ENCODE data around the gene SLC7A5. TPM values are rescaled to one million over a fixed set of nuclear protein-coding genes. Genes with fewer than 3 reads are reported as not detected.
"Not testable (repeated sequence)": the region's sequence is repeated elsewhere in the genome, so short reads cannot be mapped to it uniquely, and the experiment has no call there.

Gene SLC7A5
- total RNA-seq, 4 donors from 2014 or later: 2.7 to 7.0 (median 5.7) TPM

GRCh38 chr16:87829622-87829980, 39.7 kb downstream of the SLC7A5 start:
- no peaks in the 10 kb centered on the region for H3K36me3 ChIP-seq

DNA sequence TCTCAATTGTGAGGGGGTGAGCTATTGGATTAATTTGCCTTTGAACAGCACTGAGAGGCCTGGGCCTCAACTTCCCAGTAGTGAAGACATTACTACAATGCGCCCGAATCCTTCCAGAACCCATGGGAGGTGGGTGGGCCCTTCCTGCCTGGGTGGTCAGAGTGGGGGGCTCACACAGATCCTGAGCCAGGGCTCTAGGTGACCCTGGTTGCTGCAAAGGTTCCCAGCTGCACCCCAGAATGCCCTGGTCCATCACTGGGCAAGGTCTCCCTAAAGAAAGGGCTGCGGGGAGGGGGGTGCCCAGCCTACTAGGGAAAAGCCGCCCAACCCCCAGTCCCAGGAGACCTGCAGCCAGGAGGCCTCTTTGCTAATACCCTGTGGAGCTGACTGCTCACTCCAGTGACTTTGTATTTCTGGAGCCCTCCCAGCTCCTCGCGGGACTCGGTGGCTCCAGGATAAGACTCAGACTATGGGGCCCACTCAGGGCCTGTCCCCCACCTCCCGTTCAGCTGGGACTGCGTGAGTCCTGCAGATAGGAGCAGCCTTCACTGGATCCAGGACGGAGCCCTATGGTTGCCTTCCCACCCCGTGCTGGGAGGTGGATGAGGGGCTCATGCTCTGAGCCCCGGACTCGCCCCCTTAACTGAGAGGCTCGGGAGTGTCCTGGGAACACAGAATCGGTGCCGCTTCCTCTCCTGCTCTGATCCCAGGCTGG, 40.2 kb downstream of the SLC7A5 start:
- no peak overlapping the region for H3K27ac ChIP-seq
- WGBS, 2 donors (ENCODE audit: low coverage in 1 of 2): 95% methylated on average over 13 of the region's 16 CpGs; no CpG with 5 or more reads in 1 of the 2 donors
- TF ChIP-seq POLR2A (IDR thresholded peaks at IDR 0.05): no peak
- TF ChIP-seq, protein P1, sequence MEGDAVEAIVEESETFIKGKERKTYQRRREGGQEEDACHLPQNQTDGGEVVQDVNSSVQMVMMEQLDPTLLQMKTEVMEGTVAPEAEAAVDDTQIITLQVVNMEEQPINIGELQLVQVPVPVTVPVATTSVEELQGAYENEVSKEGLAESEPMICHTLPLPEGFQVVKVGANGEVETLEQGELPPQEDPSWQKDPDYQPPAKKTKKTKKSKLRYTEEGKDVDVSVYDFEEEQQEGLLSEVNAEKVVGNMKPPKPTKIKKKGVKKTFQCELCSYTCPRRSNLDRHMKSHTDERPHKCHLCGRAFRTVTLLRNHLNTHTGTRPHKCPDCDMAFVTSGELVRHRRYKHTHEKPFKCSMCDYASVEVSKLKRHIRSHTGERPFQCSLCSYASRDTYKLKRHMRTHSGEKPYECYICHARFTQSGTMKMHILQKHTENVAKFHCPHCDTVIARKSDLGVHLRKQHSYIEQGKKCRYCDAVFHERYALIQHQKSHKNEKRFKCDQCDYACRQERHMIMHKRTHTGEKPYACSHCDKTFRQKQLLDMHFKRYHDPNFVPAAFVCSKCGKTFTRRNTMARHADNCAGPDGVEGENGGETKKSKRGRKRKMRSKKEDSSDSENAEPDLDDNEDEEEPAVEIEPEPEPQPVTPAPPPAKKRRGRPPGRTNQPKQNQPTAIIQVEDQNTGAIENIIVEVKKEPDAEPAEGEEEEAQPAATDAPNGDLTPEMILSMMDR (IDR thresholded peaks at IDR 0.05): no peak
- TF ChIP-seq POLR2AphosphoS5 (IDR thresholded peaks at IDR 0.05): no peak
- no peak for TF ChIP-seq EP300 (IDR thresholded peaks at IDR 0.05; ENCODE audit: low read depth)
- no peaks in the 10 kb centered on the region for H3K4me1 ChIP-seq
- H3K9me3 ChIP-seq: no peaks in the 10 kb centered on the region
- intact Hi-C loops (cut with DNase I; ENCODE audit: low total_unique reads) (no loop called here), in situ Hi-C loops (cut with MboI; ENCODE audit: low pct_ligation_motif_present in 1 of 4, low pct_unique_long_range_greater_than_20kb in 1 of 4, low sequenced_read_pairs in 3 of 4) (no loop called here)
- peaks cover 4% of the 10 kb centered on the region for H3K27me3 ChIP-seq
- DNase-seq: no peak
- no peaks in the 10 kb centered on the region for H3K36me3 ChIP-seq
- no peak overlapping the region for H3K4me3 ChIP-seq

More at GRCh38 chr16:87829622-87829980, 39.7 kb downstream of the SLC7A5 start:
- Histone ChIP-seq H3K27ac (no peak overlapping the region), H3K9me3 (no peaks in the 10 kb centered on the region), H3K4me3 (no peak overlapping the region), H3K4me1 (no peaks in the 10 kb centered on the region), H3K27me3 (peaks cover 4% of the 10 kb centered on the region)
- in situ Hi-C loops (cut with MboI; ENCODE audit: low pct_ligation_motif_present in 1 of 4, low pct_unique_long_range_greater_than_20kb in 1 of 4, low sequenced_read_pairs in 3 of 4) (no loop called here), intact Hi-C loops (cut with DNase I; ENCODE audit: low total_unique reads) (no loop called here)
- no peak for DNase-seq
- 92 to 100% methylated on average over 1 to 13 of the region's 13 CpGs for WGBS, 2 donors (ENCODE audit: low coverage in 1 of 2)
- TF ChIP-seq, protein P1 (IDR thresholded peaks at IDR 0.05): no peak

DNA sequence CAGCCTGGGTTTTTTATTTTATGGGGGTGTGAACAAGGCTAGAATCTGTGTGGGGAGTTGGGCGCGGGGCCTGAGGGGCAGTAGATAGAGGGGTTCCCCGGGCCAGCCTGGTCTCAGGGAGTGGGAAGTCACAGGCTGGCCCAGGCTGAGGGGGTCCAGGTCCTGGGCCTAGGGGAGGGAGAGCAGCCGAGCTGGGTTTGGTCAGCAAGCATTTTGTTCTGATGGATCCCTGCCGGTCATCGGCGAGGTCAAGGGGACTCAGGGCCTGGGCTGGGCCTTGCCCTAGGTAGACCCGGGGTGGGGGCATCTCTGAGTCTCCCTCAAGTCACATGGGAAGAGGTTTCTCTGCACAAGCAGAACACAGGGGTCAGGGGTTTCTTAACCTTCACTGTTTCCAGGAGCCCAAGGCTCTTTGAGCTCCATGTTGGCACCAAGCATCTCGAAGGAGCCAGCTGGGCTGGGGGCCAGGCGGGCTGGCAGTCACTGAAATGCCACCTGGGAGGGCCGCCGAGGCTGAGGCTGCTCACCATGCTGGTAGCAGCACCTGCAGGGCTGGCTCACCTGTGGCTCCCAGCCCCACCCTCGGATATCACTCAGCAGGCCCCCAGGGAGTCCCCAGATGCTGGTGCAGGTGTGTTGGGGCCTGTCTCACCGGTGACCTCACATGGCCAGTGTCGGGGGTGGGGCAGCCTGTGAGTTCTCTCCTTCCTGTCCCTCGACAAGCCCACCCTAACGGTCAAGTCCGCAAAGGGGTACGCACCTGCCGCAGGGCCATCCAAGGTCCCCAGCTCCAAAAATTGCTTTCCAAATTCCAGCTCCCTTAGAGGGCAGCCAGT, 41.0 kb downstream of the SLC7A5 start:
- H3K4me1 ChIP-seq: no peaks in the 10 kb centered on the region
- H3K27me3 ChIP-seq: peaks cover 4% of the 10 kb centered on the region
- no peak for TF ChIP-seq EP300 (IDR thresholded peaks at IDR 0.05; ENCODE audit: low read depth)
- no peak for TF ChIP-seq POLR2A (IDR thresholded peaks at IDR 0.05)
- TF ChIP-seq POLR2AphosphoS5 (IDR thresholded peaks at IDR 0.05): no peak
- no peak for DNase-seq
- no peak overlapping the region for H3K27ac ChIP-seq
- no peaks in the 10 kb centered on the region for H3K9me3 ChIP-seq
- H3K4me3 ChIP-seq: no peak overlapping the region
- 86% methylated on average over 18 of the region's 20 CpGs; no CpG with 5 or more reads in 1 of the 2 donors for WGBS, 2 donors (ENCODE audit: low coverage in 1 of 2)
- intact Hi-C loops (cut with DNase I; ENCODE audit: low total_unique reads) (no loop called here), in situ Hi-C loops (cut with MboI; ENCODE audit: low pct_ligation_motif_present in 1 of 4, low pct_unique_long_range_greater_than_20kb in 1 of 4, low sequenced_read_pairs in 3 of 4) (no loop called here)
- H3K36me3 ChIP-seq: no peaks in the 10 kb centered on the region

GRCh38 chr16:87827588-87827915, 41.8 kb downstream of the SLC7A5 start:
- H3K9me3 ChIP-seq; DNase-seq; intact Hi-C loops (cut with DNase I; ENCODE audit: low total_unique reads); H3K36me3 ChIP-seq; H3K4me3 ChIP-seq; H3K27me3 ChIP-seq; H3K27ac ChIP-seq; in situ Hi-C loops (cut with MboI; ENCODE audit: low pct_ligation_motif_present in 1 of 4, low pct_unique_long_range_greater_than_20kb in 1 of 4, low sequenced_read_pairs in 3 of 4); H3K4me1 ChIP-seq: not testable (repeated sequence)
- 83 to 100% methylated on average over 1 to 7 of the region's 7 CpGs for WGBS, 2 donors (ENCODE audit: low coverage in 1 of 2)

DNA sequence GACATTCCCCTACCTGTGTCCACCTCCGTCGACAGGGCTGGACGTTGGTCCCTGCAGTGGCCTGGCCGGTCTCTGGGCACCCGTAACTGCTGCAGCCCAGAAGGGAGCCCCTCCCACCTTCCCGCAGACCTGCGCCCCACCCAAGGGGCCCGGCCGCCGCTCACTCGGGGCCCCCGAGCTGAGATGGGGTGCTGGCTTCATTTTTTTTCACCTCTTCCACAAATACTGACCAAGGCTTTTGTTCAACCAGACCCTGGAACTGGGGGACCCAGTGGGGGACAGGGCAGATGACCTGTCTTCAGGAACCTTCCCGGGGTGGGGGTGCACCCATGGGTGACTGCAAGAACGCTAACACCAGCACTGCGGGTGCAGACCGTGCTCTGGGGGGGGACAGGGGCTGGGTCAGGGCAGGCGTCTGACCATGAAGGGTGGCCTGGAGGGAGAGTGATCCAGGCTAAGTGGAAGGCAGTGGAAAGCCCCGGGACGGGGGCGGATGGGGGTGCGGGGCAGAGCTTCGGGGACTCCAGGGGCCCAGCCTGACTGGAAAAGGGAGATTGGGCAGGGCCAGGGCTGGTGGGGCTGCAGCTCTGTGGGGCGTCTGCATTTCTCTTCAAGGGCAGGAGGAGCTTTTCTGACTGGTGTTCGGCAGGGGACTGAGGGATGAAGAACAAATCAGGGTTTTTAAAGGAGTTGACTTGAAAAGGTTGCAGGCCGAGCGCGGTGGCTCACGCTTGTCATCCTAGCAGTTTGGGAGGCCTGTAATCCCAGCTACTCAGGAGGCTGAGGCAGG, 42.3 kb downstream of the SLC7A5 start:
- Histone ChIP-seq H3K36me3 (no peaks in the 10 kb centered on the region), H3K9me3 (no peaks in the 10 kb centered on the region), H3K27ac (no peak overlapping the region), H3K4me1 (no peaks in the 10 kb centered on the region), H3K27me3 (peaks cover 4% of the 10 kb centered on the region), H3K4me3 (no peak overlapping the region)
- intact Hi-C loops (cut with DNase I; ENCODE audit: low total_unique reads) (no loop called here), in situ Hi-C loops (cut with MboI; ENCODE audit: low pct_ligation_motif_present in 1 of 4, low pct_unique_long_range_greater_than_20kb in 1 of 4, low sequenced_read_pairs in 3 of 4) (no loop called here)
- no peak for DNase-seq
- 85 to 87% methylated on average over 9 to 28 of the region's 28 CpGs for WGBS, 2 donors (ENCODE audit: low coverage in 1 of 2)
- TF ChIP-seq, protein P1 (IDR thresholded peaks at IDR 0.05): no peak
- TF ChIP-seq POLR2A (IDR thresholded peaks at IDR 0.05): no peak
- no peak for TF ChIP-seq POLR2AphosphoS5 (IDR thresholded peaks at IDR 0.05)
- TF ChIP-seq EP300 (IDR thresholded peaks at IDR 0.05; ENCODE audit: low read depth): no peak

- DNase-seq; in situ Hi-C loops (cut with MboI; ENCODE audit: low pct_ligation_motif_present in 1 of 4, low pct_unique_long_range_greater_than_20kb in 1 of 4, low sequenced_read_pairs in 3 of 4); H3K4me1 ChIP-seq; H3K27ac ChIP-seq; intact Hi-C loops (cut with DNase I; ENCODE audit: low total_unique reads); H3K9me3 ChIP-seq; H3K36me3 ChIP-seq; H3K4me3 ChIP-seq; H3K27me3 ChIP-seq: not testable (repeated sequence)
- WGBS, 2 donors (ENCODE audit: low coverage in 1 of 2): 53 to 100% methylated on average over 1 to 4 of the region's 4 CpGs
Measured at GRCh38 chr16:87826407-87826797, 42.9 kb downstream of the SLC7A5 start.

- WGBS, 2 donors (ENCODE audit: low coverage in 1 of 2): 80% methylated on average over 5 of the region's 5 CpGs; no CpG with 5 or more reads in 1 of the 2 donors
- H3K36me3 ChIP-seq; H3K4me3 ChIP-seq; H3K9me3 ChIP-seq; H3K27me3 ChIP-seq; intact Hi-C loops (cut with DNase I; ENCODE audit: low total_unique reads); in situ Hi-C loops (cut with MboI; ENCODE audit: low pct_ligation_motif_present in 1 of 4, low pct_unique_long_range_greater_than_20kb in 1 of 4, low sequenced_read_pairs in 3 of 4); H3K4me1 ChIP-seq; H3K27ac ChIP-seq; DNase-seq: not testable (repeated sequence)
Measured at GRCh38 chr16:87825842-87826120, 43.5 kb downstream of the SLC7A5 start.

Data from transverse colon (tissue), 4 donors.